GM18520 (cell line): ENCODE measurements around the gene APIP.

ENCODE experiments used
- ATAC-seq: cut with Tn5 transposase; IDR thresholded peaks from one replicate; pipeline ENCODE4 v1.9.1; 2021; ENCODE audit not compliant: unreplicated experiment

The APIP gene, protein sequence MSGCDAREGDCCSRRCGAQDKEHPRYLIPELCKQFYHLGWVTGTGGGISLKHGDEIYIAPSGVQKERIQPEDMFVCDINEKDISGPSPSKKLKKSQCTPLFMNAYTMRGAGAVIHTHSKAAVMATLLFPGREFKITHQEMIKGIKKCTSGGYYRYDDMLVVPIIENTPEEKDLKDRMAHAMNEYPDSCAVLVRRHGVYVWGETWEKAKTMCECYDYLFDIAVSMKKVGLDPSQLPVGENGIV

DNA sequence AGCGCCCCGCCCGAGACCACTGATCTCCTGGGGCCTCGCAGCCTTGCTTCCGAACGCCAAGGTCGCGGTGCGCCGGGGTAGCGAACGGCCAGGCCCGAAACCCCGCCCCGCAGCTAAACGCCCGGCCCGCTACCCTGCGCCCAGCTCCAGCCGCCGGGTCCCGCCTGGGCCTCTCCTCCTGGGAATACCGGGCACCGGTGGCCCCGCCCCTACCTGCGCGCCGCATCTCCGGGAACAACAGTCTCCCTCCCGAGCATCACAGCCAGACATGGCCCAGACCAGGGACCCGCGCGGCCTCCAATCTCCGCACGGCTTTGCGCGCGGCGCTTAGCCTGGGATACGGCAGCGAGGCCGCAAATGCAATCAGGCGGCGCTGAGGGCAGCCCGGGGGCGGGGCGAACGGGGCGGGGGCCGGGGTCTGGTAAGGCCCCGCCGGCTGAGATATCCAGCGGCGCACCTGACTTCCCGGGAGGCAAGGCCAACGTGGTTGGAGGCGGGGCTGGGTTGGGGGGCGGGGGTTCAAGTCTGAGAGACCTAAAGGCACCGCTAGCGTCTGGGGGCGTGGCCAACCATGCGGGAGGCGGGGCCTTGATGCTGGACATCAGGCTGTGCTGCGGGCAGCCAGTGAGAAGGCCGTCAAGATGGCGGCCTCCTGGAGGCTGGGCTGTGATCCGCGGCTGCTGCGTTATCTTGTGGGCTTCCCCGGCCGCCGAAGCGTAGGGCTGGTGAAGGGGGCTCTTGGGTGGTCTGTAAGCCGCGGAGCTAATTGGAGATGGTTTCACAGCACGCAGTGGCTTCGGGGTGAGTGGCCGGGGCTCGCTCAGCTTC is at the start of gene APIP, which contains the start of gene PDHX:
Gene APIP (minus strand): TSS at position 365 of the 828 bp plus-strand sequence. CDS start 95 bp downstream, at position 270.
Gene PDHX (plus strand): TSS at position 604 of the 828 bp plus-strand sequence. CDS start 38 bp downstream, at position 642.
- peak; percentile 91 for ATAC-seq

DNA sequence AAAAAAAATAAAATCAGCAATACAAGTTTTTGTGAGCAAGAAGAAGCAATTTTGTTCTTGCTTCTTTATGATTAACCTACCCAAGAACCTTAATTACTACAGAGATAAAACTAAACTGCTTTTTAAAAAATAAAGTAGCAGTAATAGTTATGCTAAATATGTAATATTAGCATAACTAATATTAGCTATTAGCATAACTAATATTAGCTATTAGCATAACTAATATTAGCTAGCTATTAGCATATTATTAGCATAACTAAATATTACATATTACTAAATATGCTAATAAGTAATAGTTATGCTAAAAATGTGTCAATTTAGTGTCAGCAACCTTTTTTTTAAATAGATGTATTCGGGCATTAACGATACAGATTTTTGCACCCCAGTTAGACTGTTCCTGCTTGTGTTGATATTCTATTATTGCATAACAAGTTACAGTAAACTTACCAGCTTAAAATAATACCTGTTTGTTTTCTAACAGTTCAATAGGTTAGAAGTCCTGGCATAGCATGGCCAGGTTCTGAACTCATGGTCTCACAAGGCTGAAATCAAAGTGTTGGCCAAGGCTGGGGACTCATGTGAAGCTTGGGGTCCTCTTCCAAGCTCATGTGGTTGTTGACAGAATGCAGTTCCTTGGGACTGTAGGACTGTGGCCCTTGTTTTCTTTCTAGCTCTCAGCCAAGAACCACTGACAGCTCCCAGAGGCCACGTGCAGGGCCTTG is 48.6 kb upstream of the APIP start:
- no peak for ATAC-seq

DNA sequence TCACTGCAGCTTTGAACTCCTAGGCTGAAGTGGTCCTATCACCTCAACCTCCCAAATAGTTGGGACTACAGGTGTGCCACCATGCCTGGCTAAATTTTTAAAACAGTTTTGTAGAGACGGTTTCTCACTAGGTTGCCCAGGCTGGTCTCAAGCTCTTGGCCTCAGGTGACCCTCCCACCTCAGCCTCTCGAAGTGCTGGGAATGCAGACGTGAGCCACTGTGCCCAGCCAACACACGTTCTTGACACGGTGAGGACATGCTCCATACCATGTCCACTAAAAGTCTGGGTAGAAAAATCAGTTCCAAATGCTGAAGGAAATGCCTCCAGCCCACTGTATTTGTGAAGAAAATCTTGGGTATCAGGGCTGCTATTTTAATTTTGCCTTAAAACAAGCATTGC is 47.2 kb upstream of the APIP start:
- no peak for ATAC-seq

DNA sequence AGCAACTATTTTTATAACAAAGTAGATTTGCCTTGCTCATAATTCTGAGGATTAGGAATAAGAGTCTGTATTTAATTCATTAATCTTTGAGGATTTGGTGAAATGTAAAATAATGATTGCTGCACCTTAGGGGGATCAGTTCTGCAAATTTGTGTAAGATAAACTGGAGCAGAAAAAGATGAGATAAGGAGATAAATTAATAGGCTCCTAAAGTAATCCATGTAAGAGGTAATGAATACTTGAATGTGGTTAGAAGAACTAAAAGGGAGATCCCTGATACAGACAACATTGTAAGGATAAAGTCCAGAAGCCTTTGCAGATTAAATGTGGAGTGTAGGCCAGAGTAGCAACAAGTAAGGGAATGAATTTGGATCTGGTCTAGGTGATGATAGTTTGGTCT is 45.9 kb upstream of the APIP start:
- ATAC-seq: no peak

DNA sequence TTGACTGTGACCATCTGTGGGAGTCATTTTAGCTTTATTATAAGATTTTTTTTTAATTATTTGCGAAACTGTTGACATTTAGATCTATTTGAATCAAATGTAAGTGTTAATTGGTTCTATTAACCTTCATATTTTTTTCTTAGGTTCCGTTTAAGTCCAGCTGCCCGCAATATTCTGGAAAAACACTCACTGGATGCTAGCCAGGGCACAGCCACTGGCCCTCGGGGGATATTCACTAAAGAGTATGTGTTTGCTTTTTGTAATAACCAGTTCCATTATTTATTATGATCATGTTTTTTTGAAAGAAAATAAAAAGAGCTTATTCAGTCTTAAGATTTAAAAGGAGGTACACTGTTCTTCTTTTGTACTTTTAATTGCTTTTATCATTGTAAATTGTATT is 44.1 kb upstream of the APIP start:
- no peak for ATAC-seq

DNA sequence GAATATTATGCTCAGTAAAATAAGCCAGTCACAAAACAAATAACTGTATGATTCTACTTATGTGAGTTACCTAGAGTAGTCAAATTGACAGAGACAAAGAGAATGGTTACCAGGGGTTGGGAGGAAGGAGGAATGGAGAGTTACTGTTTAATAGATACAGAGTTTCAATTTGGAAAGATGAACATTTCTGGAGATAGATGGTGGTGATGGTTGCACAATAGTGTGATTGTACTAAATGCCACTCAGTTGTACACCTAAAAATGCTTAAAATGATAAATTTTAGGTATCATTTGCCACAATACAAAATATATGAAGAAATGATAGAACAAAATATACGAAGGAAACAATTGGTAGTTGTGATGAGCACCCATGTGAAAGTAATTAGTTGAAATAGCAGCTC is 43.6 kb upstream of the APIP start:
- no peak for ATAC-seq

DNA sequence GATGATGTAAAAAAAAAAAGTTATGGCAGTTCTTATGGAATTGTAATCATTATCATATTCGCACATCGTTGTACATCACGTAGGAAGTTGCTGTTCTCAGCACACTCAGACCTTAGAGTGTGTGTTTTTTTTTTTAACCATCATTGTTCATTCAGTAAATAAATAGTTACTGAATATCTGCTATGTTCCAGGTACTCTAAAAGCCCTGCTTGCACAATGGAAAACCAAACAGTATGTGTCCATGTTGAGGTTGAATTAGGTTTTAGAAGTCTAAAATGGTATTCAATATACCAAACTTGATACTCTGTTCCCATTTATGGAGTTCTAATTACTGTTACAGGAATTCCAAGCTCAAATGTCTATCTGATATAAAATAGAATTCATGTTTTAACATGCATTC is 41.4 kb upstream of the APIP start:
- ATAC-seq: no peak

DNA sequence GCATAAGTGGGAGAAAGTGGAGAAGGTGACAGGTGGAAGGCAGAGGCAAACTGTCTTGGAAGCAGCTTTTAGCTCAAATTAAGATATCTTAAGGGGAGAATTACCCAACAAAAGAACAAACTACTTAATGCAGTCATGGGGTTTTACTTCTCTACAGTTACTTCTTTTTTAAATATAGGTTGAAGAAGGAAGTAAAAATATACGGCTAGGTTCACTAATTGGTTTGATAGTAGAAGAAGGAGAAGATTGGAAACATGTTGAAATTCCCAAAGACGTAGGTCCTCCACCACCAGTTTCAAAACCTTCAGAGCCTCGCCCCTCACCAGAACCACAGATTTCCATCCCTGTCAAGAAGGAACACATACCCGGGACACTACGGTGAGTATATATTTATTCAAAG is 41.0 kb upstream of the APIP start:
- ATAC-seq: no peak

DNA sequence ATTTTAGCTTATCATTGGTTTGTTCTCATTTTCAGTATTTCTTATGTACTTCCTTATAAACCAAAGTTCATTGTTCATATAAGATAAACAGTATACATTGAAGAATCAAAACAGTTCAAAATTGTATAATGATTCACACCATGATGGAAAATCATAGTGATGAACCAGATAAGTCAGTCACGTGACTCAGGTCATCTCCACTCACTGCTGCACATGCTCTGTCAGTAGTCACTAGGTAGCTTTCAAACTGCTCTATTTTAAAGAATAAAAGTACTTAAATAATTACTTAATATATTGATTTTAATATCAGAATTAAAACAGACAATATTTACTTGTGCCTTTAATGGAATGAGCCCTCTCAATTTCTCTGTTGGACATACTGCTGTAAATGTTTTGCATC is 37.8 kb upstream of the APIP start:
- ATAC-seq: no peak

DNA sequence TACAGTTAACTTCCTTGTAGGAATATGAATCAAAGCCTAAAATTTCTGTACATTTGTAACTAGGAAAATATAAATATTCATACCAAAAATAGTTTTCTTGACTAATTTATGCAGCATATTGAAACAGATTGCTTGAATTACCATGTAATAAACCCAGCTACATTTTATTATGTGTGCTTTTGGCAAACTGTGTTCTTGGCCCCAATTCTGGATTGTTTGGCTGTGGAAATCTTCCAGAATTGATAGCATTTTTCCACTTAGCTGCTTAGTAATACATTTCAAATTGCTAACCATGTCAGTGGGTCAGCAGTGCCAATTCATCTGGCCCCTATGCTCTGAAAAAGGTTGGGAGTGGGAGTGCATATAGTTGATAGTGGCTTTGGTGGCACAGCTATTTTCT is 32.5 kb upstream of the APIP start:
- no peak for ATAC-seq

DNA sequence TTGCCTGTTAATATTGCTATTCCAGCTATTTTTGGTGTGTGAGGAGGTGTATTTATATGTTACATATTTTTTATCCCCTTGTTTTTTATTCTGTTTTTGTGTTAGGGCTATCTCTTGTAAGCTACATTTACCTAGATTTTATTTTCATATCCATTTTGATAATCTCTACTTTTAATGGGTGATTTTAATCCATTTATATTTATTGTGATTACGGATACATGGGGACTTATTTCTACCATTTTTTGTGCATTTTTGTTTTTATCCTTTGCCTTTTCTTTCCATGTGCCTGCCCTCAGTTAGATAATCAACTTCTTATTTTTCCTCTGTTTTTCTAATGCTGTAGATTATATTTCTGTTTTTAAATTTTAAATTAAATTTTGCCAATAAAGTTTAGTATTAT is 28.5 kb upstream of the APIP start:
- ATAC-seq: no peak

DNA sequence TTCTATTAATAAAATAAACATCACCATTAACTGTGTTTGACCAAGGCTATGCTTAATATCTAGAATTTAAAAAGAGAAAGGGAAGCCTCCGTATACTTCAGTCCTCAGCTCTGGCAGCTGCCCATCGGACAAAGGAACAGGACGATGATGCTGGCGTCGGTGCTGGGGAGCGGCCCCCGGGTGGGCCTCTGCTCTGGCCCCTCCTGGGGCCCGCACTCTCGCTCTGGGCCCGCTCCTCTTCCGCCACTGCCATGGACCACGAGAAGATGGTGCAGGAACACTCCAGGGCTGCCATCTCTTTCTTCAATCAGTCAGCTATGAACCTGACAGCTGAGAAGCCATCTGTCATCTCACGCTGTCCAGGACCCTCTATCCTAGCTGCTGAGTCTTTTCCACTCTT is 25.5 kb upstream of the APIP start:
- ATAC-seq: no peak

DNA sequence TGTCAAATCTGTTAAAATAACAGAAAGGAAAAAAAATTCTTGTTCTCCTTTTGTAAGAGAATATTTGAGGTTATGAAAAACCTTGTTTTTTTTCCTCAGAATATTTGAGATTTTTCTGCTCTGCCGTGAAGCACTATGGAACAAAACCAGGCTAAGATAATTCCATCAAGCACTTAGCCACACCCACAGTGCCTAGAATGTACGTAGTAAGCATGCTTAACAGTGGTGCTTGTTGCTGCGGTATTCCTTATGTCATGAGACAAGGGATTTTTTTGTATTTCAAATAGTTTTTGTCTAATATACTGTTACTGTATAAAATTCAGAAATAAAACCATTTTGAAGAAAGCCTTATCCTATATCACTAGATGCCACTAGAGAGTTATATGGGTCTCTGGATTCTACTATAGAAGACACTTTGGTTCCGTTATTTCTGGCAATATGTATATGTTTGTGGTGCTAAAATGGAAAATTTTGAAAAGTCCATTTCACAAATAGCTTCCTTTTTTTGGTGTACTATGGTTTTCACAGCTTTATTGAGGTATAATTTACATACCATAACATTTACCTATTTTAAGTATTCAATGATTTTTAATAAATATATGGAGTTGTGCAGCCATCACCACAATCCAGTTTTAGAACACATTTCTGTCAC is 24.0 kb upstream of the APIP start:
- no peak for ATAC-seq

DNA sequence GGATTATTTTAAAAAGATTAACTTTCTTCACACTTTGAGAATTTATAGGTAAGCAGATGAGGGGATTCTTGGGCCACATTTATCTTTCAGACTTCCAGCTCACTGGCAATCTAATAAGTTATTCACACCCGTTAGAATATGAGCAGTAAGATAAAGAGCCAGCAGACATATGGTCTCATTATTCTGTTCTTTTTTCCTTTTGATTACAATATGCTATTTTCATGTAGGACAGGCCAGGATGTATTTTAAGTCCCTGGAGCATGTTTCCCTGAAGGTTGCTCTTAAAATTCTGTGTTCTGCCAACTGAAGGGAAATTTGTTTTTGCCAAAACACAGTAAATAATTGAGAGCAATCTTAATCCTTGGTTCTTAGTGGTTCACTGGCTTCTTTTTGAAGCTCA is 22.4 kb upstream of the APIP start:
- ATAC-seq: no peak

DNA sequence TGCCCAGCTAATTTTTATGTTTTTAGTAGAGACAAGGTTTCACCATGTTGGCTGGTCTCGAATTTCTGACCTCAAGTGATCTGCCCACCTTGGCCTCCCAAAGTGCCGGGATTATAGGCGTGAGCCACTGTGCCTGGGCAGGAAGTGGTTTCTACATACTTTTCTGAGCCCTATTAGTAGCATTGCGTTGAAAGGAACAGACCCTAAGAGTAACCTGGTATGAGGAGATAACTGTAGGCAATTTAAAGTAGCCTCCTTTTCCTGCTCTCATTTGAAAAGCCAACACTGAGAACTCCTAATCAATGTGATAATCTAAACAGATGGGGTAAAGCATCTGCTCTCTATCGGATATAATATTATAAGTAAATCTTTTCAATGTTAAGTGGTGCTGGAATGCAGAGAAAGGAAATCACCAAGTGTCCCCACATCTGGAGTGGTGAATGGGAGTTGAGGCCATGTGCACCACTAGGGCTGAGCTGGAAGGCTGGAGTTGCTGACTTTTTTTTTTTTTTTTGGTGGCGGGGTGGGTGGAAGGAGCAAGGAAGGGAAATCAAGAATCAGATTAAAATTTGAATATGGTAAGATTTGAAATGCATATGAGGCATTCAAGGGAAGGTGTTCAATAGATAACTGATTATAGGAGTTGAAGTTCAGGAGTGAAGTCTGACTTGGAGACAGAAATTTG is 20.9 kb upstream of the APIP start:
- no peak for ATAC-seq

DNA sequence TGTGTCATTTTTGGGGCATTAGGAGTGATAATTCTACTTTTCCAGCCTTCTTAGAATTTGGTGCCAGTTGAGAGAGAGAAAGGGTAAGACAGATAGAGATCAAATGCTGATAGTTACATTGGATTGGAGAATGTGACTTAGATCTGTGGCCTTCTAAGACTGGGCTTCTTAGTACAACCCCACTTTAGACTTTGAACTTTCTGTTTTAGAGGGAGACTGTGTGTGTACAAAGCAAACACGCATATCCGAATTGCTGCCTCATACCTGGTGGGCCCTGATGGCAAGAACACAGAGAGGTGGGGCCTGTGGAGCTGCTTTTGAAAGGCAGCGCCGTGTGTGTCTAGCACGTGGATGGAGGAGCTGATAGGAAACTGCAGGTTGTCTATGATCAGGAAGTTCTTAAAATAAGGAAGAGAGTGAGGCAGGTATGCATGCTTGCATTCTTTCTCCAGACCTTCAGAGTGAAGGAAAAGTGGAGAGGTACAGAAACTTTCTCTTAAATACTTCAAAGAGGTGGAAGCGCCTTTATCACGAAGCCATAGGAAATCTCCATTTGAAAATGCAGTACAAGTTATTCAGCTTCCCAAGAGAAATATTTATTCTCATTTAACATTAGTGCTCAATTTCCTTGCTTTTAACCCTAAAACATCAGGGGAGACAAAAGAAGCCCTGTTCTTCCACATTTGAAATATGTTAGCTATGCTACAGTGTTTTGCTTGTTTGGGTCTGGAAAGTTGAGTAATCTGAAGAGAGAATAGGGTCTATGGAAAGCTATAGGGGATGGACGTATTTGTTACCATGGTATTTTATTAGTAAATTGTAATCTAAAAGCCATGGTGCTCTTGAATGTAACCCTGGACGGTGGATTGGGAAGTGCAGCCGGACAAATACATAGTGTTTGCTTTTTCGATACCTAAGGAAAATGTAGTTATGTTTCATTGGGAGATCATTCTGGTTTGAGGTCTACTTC is 13.9 kb upstream of the APIP start:
- no peak for ATAC-seq

DNA sequence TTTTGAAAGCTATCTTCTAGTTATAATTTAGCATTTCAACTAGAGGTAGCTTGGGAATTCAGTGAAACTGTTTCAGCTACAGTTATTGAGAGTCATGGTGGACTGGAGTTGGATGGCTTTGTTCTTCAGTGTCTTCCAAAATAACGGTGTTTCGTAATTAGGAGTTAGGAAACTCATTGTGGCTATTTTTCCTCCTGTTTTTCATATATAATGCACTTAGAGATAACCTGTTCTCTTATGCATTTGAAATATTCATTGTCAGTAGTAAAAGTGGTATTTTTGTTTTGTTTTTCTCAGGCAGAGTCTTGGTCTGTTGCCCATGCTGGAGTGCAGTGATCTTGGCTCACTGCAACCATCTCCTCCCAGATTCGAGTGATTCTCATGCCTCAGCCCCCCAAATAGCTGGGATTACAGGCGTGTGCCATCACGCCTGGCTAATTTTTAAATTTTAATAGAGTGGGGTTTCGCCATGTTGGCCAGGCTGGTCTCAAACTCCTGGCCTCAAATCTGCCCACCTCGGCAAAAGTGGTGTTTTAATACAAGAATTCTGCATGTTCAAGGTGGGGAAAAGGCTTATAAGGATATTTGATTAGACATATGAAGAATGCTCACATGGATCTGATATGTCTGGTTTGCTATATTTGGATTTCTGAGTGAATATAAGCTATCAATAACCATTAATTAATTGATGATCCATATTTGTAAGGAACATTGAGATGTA is 12.9 kb upstream of the APIP start:
- ATAC-seq: no peak

DNA sequence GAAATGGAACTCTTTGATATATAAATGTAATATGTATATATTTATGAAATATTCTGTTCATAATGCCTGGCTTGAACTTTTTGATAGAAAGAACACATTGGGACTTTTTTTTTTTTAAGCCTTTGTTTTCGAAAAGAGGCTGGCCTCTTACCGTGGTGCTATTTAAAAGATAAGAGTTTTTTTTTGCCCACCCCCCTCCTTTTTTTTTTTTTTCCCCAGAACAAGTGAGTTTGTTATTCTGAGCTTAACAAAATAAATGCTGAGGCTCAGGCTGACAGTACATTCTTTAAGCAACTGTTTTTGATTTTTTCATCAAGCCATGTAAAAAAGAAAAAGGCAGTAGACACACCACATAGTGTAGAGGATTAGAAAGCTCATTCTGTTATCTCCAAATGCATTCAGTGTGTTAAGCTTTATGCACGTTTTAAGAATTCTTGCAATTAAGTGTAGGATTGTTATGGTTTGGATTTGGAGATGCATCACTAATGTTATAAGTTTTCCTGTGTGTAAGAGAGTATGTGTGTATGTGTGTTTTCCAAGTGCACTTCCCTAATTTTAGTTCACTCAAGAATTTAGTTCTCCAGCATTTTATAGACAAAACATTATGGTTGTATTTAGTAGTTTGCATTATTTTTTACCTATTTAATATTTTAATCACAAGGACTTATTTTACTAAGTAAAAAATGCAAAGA is 12.2 kb upstream of the APIP start:
- no peak for ATAC-seq

DNA sequence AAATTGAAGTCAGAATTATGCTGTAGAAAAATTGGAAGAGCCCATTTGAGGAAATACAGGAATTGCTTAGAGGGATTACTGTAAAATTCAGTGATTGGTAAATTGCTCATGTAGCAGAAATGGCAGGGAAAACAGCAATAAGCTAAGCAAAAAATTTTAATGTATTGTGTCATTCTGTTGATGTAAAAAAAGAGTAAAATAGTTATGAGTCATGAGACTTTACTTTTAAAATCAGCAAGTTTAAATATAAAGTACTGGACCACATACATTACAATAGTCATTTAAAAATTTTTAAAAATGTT is 10.6 kb upstream of the APIP start:
- no peak for ATAC-seq
